PFSK-1 (cell line): ENCODE measurements around the gene ADAM12.

Experiments
- FOXP2 ChIP-seq: optimal IDR thresholded peaks from 2 replicates; pipeline ENCODE3; 2011; ENCODE audit warnings: borderline replicate concordance, control low read depth, inconsistent platforms; ENCODE audit not compliant: insufficient read depth; ENCODE audit errors: extremely low read length, extremely low read depth
- TAF1 ChIP-seq: IDR thresholded peaks from 2 replicates; pipeline ENCODE4 v1.6.1; 2012; ENCODE audit warnings: low read length, control low read depth, borderline replicate concordance; ENCODE audit not compliant: insufficient read depth
- TF ChIP-seq, protein P1 (sequence below), 2 experiments: IDR thresholded peaks; 2 replicates each; pipeline versions ENCODE4 v1.6.1 to v1.8.0; 2011 to 2012; ENCODE audit warnings: low read depth in 2 of 2, low read length in 2 of 2, control low read depth in 1 of 2, inconsistent platforms in 1 of 2, mild to moderate bottlenecking in 1 of 2, moderate library complexity in 1 of 2; ENCODE audit not compliant: insufficient read depth in 1 of 2

DNA sequence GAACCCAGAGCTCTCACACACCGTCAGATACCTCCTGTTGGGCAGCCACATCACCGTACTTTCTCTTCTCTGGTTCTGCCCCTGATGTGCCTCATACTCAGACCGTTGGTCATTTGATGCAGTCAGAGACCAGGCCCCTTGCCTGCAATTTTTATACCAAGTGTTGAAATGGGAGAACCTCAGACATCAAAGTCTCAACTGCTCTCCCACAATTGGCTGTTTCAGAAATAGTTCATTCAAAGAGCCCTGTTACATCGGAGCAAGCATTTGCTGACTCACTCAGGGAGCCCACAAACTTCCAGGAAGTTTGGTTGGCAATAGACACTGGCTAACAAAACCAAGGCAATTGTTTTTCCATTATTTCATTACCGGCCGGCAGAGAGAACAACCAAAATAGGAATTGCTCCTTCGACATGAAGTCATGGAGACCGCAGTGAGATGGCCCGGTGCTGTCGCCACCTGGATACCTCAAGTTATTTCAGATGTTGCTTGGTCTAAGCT lies 33.5 kb upstream of the ADAM12 start:
- no peak for TF ChIP-seq FOXP2
- TF ChIP-seq, protein P1, sequence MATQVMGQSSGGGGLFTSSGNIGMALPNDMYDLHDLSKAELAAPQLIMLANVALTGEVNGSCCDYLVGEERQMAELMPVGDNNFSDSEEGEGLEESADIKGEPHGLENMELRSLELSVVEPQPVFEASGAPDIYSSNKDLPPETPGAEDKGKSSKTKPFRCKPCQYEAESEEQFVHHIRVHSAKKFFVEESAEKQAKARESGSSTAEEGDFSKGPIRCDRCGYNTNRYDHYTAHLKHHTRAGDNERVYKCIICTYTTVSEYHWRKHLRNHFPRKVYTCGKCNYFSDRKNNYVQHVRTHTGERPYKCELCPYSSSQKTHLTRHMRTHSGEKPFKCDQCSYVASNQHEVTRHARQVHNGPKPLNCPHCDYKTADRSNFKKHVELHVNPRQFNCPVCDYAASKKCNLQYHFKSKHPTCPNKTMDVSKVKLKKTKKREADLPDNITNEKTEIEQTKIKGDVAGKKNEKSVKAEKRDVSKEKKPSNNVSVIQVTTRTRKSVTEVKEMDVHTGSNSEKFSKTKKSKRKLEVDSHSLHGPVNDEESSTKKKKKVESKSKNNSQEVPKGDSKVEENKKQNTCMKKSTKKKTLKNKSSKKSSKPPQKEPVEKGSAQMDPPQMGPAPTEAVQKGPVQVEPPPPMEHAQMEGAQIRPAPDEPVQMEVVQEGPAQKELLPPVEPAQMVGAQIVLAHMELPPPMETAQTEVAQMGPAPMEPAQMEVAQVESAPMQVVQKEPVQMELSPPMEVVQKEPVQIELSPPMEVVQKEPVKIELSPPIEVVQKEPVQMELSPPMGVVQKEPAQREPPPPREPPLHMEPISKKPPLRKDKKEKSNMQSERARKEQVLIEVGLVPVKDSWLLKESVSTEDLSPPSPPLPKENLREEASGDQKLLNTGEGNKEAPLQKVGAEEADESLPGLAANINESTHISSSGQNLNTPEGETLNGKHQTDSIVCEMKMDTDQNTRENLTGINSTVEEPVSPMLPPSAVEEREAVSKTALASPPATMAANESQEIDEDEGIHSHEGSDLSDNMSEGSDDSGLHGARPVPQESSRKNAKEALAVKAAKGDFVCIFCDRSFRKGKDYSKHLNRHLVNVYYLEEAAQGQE (IDR thresholded peaks at IDR 0.05; ENCODE audit: insufficient read depth in 1 of 2, low read depth in 2 of 2, low read length in 2 of 2) = no peak
- TF ChIP-seq TAF1 = no peak
